OCI-LY3 (cell line): ENCODE data around the gene AGBL1.

ENCODE experiments used
- H2AFZ ChIP-seq: fragments of 200-600, 300-600 bp; shearing (Covaris generic); 2 replicates; pipeline ENCODE4 v1.6.0; 2014; ENCODE audit warnings: antibody characterized with exemption, low read depth, low read length
- H3K27ac ChIP-seq: fragments of 200-600, 300-600 bp; sonication (generic); 2 replicates; pipeline ENCODE4 v1.5.1; 2014; ENCODE audit warnings: mild to moderate bottlenecking, low read length, moderate library complexity, mixed read lengths
- H3K27me3 ChIP-seq: fragments of 200-600, 300-600 bp; sonication (generic); 2 replicates; pipeline ENCODE4 v1.6.1; 2014; ENCODE audit warnings: low read depth, low read length, mixed read lengths
- H3K36me3 ChIP-seq: fragments of 200-600, 300-600 bp; sonication (generic); replicated peaks from 2 replicates; pipeline ENCODE3; 2014; ENCODE audit warnings: low read depth, low read length, mixed read lengths
- H3K4me1 ChIP-seq: fragments of 300-600, 200-600 bp; sonication (generic); 2 replicates; pipeline ENCODE4 v1.6.1; 2014; ENCODE audit warnings: low read length, mixed read lengths
- H3K4me2 ChIP-seq: fragments of 200-600, 300-600 bp; sonication (generic); 2 replicates; pipeline ENCODE4 v1.6.1; 2014; ENCODE audit warnings: low read length, mixed read lengths
- H3K4me3 ChIP-seq: fragments of 300-600, 200-600 bp; sonication (generic); 2 replicates; pipeline ENCODE4 v1.5.1; 2014; ENCODE audit warnings: antibody characterized with exemption, mild to moderate bottlenecking, low read length, moderate library complexity
- H3K79me2 ChIP-seq: fragments of 300-600, 200-600 bp; shearing (Covaris generic); 2 replicates; pipeline ENCODE4 v1.6.1; 2014; ENCODE audit warnings: mild to moderate bottlenecking, low read length, mixed read lengths
- H3K9ac ChIP-seq: fragments of 300-600, 200-600 bp; shearing (Covaris generic); 2 replicates; pipeline ENCODE4 v1.6.0; 2014; ENCODE audit warnings: mild to moderate bottlenecking, low read length, moderate library complexity
- H3K9me3 ChIP-seq: fragments of 200-600, 300-600 bp; shearing (Covaris generic); 2 replicates; pipeline ENCODE4 v1.6.1; 2014; ENCODE audit warnings: low read length, mixed read lengths; ENCODE audit not compliant: insufficient read depth
- H4K20me1 ChIP-seq: fragments of 200-600, 300-600 bp; sonication (generic); 2 replicates; pipeline ENCODE4 v1.6.1; 2016; ENCODE audit warnings: low read length, mixed read lengths; ENCODE audit not compliant: insufficient read depth
- EZH2phosphoT487 ChIP-seq: fragments of 200-600 bp; shearing (Covaris generic); IDR thresholded peaks from 2 replicates; pipeline ENCODE4 v1.6.1; 2018; ENCODE audit warnings: antibody characterized with exemption, mixed run types, low read depth
- TF ChIP-seq, protein P1 (sequence below): fragments of 200-600, 300-600 bp; sonication (generic); IDR thresholded peaks from 2 replicates; pipeline ENCODE4 v1.5.1; 2014; ENCODE audit warnings: antibody characterized with exemption, low read length, low read depth

The AGBL1 gene

GRCh38 chr15:86333819-86334218 lies 254.1 kb downstream of the AGBL1 start:
- Histone ChIP-seq H3K9me3 (no peaks in the 10 kb centered on the region), H3K9ac (no peak overlapping the region), H4K20me1 (no peaks in the 10 kb centered on the region), H3K27ac (no peak overlapping the region), H3K4me2 (no peak overlapping the region), H3K36me3 (no peaks in the 10 kb centered on the region), H2AFZ (no peak overlapping the region), H3K4me3 (no peak overlapping the region), H3K27me3 (no peaks in the 10 kb centered on the region), H3K79me2 (no peaks in the 10 kb centered on the region), H3K4me1 (no peaks in the 10 kb centered on the region)
- TF ChIP-seq, protein P1, sequence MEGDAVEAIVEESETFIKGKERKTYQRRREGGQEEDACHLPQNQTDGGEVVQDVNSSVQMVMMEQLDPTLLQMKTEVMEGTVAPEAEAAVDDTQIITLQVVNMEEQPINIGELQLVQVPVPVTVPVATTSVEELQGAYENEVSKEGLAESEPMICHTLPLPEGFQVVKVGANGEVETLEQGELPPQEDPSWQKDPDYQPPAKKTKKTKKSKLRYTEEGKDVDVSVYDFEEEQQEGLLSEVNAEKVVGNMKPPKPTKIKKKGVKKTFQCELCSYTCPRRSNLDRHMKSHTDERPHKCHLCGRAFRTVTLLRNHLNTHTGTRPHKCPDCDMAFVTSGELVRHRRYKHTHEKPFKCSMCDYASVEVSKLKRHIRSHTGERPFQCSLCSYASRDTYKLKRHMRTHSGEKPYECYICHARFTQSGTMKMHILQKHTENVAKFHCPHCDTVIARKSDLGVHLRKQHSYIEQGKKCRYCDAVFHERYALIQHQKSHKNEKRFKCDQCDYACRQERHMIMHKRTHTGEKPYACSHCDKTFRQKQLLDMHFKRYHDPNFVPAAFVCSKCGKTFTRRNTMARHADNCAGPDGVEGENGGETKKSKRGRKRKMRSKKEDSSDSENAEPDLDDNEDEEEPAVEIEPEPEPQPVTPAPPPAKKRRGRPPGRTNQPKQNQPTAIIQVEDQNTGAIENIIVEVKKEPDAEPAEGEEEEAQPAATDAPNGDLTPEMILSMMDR: no peak

DNA sequence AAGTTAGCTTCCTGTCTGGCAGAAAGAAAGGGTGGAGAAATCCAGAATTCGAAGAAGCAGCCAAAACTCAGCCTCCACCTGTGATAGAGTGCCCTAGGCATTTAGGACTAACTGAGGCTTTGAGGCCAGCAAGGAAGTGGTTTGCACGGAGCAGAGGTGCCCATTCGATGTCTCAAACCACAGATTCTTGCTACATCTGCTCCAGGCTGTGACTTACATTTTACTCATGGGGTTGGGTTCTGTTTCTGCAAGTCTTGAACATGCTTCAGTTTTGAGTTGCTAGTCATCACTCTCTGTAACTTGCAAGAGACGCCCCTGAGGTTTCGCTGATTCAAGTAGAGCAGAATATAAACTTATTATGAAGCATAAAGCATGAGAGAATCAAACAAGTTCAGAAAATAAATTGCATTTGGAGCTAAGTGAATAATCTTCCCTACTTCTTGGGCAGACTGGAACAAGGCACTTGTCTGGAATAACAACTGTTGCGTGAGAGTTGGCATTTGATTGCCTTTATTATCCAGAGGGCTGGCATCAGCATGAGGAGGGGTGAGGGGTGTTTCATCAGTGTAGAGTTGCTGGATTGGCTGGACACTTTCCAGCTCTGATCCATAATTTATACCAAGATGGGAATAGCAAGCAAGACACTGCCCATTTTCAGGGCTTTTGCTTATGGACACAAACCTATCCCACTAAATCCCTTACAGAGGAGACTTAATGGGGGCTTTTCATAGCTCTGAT lies 256.5 kb downstream of the AGBL1 start:
- no peaks in the 10 kb centered on the region for H4K20me1 ChIP-seq
- H3K9ac ChIP-seq: no peak overlapping the region
- no peak for TF ChIP-seq EZH2phosphoT487
- TF ChIP-seq, protein P1: no peak
- no peak overlapping the region for H3K4me2 ChIP-seq
- H3K27ac ChIP-seq: no peak overlapping the region
- no peaks in the 10 kb centered on the region for H3K9me3 ChIP-seq
- H3K4me1 ChIP-seq: no peaks in the 10 kb centered on the region
- H3K79me2 ChIP-seq: no peaks in the 10 kb centered on the region
- H2AFZ ChIP-seq: no peak overlapping the region
- no peaks in the 10 kb centered on the region for H3K36me3 ChIP-seq
- no peak overlapping the region for H3K4me3 ChIP-seq
- H3K27me3 ChIP-seq: no peaks in the 10 kb centered on the region

DNA sequence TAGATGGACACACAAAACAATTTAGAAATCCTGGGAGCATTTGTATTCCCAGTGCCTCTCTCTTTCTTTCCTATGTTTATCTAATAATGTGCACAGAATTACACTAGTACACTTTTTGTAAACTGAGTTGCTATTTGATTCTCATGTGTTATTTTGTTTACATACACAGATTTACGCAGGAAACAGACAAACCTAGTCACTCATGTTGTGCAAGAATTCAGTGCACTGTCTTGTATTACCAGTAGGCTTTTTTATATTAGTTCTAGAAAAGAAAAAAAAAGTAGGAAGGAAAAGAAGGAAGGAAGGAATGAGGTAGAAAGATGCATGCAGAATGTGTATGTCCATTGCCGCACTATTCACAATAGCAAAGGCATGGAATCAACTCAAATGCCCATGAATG lies 257.4 kb downstream of the AGBL1 start:
- H3K27me3 ChIP-seq: no peaks in the 10 kb centered on the region
- TF ChIP-seq, protein P1: no peak
- TF ChIP-seq EZH2phosphoT487: no peak

GRCh38 chr15:86347245-86347644 lies 267.6 kb downstream of the AGBL1 start:
- no peak overlapping the region for H3K4me3 ChIP-seq
- TF ChIP-seq, protein P1: no peak
- no peak for TF ChIP-seq EZH2phosphoT487

More for the DNA sequence above, 257.4 kb downstream of the AGBL1 start:
- Histone ChIP-seq H3K36me3 (no peaks in the 10 kb centered on the region), H3K4me3 (no peak overlapping the region), H3K9ac (no peak overlapping the region), H3K9me3 (no peaks in the 10 kb centered on the region), H3K4me1 (no peaks in the 10 kb centered on the region), H3K4me2 (no peak overlapping the region), H4K20me1 (no peaks in the 10 kb centered on the region), H3K27ac (no peak overlapping the region), H2AFZ (no peak overlapping the region), H3K79me2 (no peaks in the 10 kb centered on the region)

More at GRCh38 chr15:86347245-86347644, 267.6 kb downstream of the AGBL1 start:
- no peaks in the 10 kb centered on the region for H3K36me3 ChIP-seq
- H4K20me1 ChIP-seq: no peaks in the 10 kb centered on the region
- no peak overlapping the region for H3K27ac ChIP-seq
- peaks cover 2% of the 10 kb centered on the region; the same call in 1 of the 2 replicates for H3K27me3 ChIP-seq
- no peaks in the 10 kb centered on the region for H3K4me1 ChIP-seq
- no peak overlapping the region for H3K9ac ChIP-seq
- no peaks in the 10 kb centered on the region for H3K79me2 ChIP-seq
- H3K9me3 ChIP-seq: no peaks in the 10 kb centered on the region
- no peak overlapping the region for H2AFZ ChIP-seq
- H3K4me2 ChIP-seq: no peak overlapping the region
